Transverse colon (tissue), 4 donors: Measurements from ENCODE around the gene WT1.

ENCODE experiments used
- EP300 ChIP-seq: sonication (generic); formaldehyde crosslinking; IDR thresholded peaks from one replicate; pipeline ENCODE4 v1.6.1; 2017; ENCODE audit warnings: antibody characterized with exemption, low read depth
- POLR2A ChIP-seq: fragments of 450-650 bp; IDR thresholded peaks from one replicate; pipeline ENCODE4 v1.6.1; 2016; ENCODE audit warnings: antibody characterized with exemption, mild to moderate bottlenecking, moderate library complexity
- POLR2AphosphoS5 ChIP-seq, 3 donors: sonication (generic); formaldehyde crosslinking; IDR thresholded peaks; one replicate each; pipeline ENCODE4 v1.6.1; 2016; ENCODE audit warnings: antibody characterized with exemption in 3 of 3
- TF ChIP-seq, protein P1 (sequence below), 5 experiments: fragments of 200-600 bp in 3 of 5; fragments of 450-650 bp in 2 of 5; sonication (generic) in 3 of 5; IDR thresholded peaks; 1 replicate in 2 of 5; 2 replicates in 3 of 5; pipeline ENCODE4 v1.5.1; 2016 to 2017; ENCODE audit warnings: antibody characterized with exemption in 5 of 5, inconsistent platforms in 3 of 5, mild to moderate bottlenecking in 2 of 5, moderate library complexity in 1 of 5

DNA sequence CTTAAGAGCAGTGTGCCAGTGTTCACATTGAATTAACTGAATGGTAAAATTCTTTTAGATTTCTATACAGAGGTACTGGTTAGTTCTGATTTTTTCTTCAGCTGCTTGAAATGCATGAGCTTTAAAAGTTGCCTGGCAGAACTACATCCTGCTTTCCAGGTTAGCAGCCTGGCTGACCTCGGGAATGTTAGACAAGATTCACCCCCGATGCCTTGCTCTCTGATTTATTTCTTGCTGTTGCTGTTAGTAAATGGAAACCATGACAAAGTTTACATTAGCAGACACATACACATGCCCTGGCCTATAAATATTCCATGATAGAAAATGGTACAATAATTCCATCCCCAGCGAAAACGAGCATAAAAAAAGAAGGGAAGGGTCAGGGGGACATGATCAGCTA, 47.0 kb downstream of the WT1 start:
- no peak for TF ChIP-seq POLR2A
- TF ChIP-seq, protein P1, sequence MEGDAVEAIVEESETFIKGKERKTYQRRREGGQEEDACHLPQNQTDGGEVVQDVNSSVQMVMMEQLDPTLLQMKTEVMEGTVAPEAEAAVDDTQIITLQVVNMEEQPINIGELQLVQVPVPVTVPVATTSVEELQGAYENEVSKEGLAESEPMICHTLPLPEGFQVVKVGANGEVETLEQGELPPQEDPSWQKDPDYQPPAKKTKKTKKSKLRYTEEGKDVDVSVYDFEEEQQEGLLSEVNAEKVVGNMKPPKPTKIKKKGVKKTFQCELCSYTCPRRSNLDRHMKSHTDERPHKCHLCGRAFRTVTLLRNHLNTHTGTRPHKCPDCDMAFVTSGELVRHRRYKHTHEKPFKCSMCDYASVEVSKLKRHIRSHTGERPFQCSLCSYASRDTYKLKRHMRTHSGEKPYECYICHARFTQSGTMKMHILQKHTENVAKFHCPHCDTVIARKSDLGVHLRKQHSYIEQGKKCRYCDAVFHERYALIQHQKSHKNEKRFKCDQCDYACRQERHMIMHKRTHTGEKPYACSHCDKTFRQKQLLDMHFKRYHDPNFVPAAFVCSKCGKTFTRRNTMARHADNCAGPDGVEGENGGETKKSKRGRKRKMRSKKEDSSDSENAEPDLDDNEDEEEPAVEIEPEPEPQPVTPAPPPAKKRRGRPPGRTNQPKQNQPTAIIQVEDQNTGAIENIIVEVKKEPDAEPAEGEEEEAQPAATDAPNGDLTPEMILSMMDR (IDR thresholded peaks at IDR 0.05), result no peak
- no peak for TF ChIP-seq POLR2AphosphoS5 (IDR thresholded peaks at IDR 0.05)
- TF ChIP-seq EP300, result no peak
